HG02610 (cell line): Measurements from ENCODE around the gene ZBTB20.

Experiments
- ATAC-seq: cut with Tn5 transposase; IDR thresholded peaks from one replicate; pipeline ENCODE4 v1.9.1; 2021; ENCODE audit warnings: mild to moderate bottlenecking, moderate library complexity; ENCODE audit not compliant: unreplicated experiment

Gene ZBTB20

GRCh38 chr3:114650808-114651207 lies 496.3 kb downstream of the ZBTB20 start:
- ATAC-seq: no peak

DNA sequence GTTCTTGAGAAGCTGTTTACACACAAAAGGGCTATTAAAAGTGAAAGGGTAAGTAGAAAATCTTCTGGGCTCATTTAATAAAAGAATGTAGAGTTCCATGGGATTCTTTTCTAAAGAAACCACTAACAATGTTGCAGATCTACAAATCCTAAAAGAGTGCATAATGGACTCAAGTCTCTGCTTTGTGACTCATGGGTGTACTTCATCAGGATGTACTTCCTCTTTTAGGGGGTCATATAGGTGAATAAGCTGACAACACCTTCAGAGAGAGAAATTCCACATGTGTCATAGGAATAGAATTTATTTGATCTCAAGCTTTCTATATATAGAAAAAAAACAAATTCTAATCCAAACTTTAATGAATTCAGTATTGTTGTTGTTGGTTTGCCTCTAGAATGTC lies 497.8 kb downstream of the ZBTB20 start:
- ATAC-seq: peak; percentile 69

DNA sequence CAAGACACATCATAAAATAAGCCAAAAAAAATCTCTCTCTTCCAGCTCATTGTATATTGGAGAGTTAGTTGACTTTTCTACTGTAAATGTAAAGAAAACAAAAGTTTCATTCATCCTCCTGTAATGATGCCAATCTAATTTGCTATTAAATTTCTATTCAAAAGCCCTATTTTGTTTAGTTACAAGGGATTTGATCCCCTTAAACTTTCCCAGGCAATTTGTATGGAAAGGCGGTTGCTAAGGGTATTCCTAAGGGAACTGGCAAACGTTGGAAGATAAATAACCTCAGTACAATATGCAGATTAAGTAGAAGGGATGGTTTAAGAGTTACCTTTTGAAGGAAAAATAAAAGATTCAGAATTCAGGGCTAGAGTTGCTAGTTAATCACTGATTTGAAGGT lies 500.6 kb downstream of the ZBTB20 start:
- no peak for ATAC-seq

DNA sequence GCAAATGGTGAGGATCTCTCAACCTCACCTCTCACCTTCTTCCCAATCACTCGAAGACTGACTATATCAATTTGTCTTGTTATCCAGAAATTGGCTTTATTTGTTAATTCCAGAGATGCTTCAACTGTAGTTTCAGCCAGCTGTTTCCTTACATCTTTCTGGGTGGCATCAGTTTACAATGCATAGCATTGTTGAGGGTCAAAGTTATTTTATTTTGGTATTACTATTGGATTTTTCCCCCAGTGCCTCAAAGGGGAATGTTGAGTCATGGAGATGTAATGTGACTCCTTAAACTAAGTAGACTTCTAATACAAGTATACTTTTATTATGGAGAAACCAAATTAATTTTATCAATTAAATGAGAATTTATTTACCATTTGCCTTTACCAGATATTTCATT lies 501.7 kb downstream of the ZBTB20 start:
- ATAC-seq: no peak

- ATAC-seq: no peak
Measured at GRCh38 chr3:114644367-114644766, 502.7 kb downstream of the ZBTB20 start.

- ATAC-seq: no peak
Measured at GRCh38 chr3:114642951-114643741, 503.9 kb downstream of the ZBTB20 start.

- ATAC-seq: no peak
Measured at GRCh38 chr3:114640126-114640525, 507.0 kb downstream of the ZBTB20 start.

GRCh38 chr3:114639171-114639570 lies 507.9 kb downstream of the ZBTB20 start:
- no peak for ATAC-seq

- no peak for ATAC-seq
Measured at GRCh38 chr3:114635878-114636277, 511.2 kb downstream of the ZBTB20 start.

DNA sequence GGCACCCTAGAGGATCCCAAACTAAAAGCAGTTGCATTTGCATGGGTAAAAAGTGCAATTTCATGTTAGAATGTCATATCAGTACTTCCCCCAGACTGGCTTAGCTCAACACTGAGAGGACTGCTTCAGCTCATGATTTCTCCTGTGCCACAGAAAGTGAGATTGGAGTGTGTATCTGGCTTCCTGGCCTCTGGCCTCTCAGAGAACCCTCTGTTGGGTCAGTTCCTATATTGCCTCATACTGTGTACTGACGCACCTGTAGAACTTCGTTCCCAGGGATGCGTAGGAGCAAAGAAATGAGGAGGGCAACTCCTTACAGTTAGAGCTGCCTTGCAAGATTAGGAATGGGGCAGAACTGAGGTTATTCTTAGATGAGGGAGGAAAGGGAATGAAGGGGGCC lies 512.5 kb downstream of the ZBTB20 start:
- ATAC-seq: no peak

GRCh38 chr3:114632757-114633424 lies 514.2 kb downstream of the ZBTB20 start:
- no peak for ATAC-seq

DNA sequence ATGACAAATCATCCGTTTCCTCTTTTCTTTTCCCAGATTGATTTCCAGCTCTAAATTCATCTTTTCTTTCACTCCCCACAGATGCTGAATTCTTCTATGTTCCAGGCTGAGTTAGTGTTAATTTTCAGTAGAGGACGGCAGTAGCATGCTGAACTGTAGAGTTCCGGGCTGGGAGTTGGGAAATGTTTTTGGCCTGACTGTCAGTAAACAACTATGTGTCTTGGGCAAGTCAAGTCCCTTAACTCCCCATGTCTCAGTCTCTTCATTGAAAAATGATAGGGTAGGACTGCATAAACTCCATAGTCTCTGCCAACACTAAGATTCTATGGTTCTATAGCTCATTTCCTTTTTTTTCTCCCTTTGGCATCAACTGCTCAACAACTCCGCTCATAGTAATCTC lies 519.3 kb downstream of the ZBTB20 start:
- no peak for ATAC-seq

DNA sequence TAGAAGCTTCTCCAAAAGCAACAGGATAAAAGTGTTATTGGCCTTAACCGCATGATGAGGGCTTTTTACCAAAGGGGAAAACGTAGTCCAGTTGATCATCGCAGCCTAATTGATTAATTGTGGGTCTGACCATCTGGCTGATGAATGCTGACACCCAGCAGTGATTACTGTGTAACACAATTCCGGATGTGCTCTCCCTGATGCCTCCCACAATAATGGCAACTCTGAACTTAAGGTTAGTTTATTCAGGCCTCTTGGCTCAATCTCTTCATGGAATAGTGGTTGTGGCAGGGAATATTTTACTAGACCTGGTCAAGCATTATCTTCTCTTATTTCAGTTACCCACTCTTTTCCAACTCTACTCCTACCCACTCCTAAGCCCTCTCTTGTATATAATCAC lies 520.3 kb downstream of the ZBTB20 start:
- ATAC-seq: no peak

- ATAC-seq: no peak
Measured at GRCh38 chr3:114624571-114625181, 522.4 kb downstream of the ZBTB20 start.

- ATAC-seq: no peak
Measured at GRCh38 chr3:114624047-114624445, 523.0 kb downstream of the ZBTB20 start.

- no peak for ATAC-seq
Measured at GRCh38 chr3:114623420-114624046, 523.6 kb downstream of the ZBTB20 start.

DNA sequence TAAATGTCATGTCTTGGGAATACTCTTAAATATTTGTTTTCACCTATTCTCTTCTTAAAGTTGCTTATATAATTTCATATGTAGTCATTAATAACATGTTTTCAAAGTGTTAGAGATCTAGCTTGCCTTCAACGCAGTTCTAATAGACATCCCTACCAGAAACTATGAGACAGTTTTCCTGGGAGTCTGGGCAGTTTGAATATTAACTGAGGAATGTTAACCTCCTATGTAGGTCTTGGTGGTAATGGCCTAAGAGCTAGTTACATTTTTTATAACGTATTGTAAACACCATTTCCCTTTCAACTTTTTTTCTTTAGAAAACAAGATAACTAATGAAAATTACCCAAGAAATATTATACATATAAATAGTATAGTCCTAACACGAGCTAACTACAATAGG lies 525.1 kb downstream of the ZBTB20 start:
- no peak for ATAC-seq

DNA sequence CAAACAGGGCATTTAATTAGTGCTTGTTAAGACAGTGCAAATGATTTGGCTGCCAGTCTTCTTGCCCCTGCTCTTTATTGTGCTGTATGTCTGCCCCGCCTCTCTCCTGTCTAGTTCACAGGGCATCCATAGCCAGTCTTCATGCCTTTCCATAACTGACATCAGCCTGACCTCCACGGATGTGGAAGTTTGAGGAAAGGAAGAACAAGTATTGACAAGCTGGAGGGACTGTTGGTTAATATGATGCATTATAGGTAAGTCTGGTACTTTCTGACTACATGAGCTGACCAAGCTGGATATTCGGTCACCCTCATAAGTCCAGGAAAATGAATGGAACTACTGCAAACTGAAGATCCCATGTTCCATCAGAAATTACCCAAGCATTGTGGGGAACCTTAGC lies 527.3 kb downstream of the ZBTB20 start:
- no peak for ATAC-seq

GRCh38 chr3:114615523-114616085 lies 531.5 kb downstream of the ZBTB20 start:
- no peak for ATAC-seq

DNA sequence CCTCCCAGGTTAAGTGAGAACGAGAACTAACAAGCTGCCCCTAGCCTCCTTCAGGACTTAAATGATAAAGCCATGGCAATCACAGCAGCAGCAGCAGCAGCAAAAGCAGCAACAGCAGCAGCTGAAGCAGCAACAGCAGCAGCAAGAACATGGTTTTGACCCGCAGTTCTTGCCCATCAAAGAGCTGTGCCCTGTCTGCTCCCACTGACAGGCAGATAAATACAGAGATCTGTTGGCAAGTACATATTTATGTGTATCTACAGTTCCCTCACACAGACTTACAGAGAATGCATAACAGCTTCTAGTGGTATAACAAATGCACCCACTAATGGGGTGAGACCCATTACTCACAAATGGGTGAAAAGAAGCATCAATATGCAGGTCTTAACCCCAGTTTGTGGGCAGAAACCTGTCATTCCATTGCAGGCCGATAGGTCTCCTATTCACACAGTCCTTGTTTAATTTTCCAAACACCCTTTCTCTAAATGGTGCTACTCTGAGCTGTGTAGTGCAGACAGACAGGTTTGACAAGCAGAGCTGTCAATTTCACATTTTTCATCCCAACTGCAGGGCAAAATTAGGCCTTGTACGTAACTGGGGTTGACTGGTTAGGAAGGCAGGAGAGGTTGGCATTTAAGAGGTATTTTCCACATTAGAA lies 537.0 kb downstream of the ZBTB20 start:
- no peak for ATAC-seq

- ATAC-seq: no peak
Measured at GRCh38 chr3:114608293-114608692, 538.8 kb downstream of the ZBTB20 start.
